ENCODE data around the gene LSAMP.

The LSAMP gene

DNA sequence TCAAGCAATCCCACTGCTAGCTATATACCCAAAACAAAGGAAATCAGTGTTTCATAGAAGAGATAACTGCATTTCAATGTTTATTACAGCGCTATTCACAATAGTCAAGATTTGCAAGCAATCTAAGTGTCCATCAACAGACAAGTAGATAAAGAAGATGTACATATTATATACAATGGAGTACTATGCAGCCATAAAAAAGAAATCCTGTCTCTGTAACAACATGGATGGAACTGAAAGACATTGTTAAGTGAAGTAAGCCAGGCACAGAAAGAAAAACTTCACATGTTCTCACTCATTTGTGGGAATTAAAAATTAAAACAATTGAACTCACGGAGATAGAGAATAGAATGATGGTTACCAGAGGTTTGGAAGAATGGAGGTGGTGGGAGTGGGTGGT is 89.2 kb downstream of the LSAMP start:
- no peak for DNase-seq (ENCODE audit: low read depth in 1 of 2, low spot score in 1 of 2)

DNA sequence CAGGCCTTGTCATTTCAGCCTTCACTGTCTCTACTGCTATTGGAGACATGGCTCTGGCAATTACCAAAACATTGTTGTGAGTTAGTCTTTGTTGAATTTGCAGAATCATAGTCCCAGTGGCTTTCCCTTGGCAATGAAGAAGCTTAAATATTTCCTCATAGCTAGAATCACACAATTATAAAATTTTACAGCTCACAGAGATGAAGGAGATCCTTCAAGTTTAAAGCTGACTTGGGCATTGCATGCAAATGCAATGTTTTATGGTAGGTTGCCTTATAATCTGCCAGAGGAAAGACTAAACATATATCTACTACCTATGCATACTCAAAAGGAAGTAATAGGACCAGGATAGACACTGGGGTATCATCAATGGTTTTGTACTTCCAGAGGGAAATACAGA is 90.9 kb downstream of the LSAMP start:
- DNase-seq (ENCODE audit: low read depth in 1 of 2, low spot score in 1 of 2), result no peak

DNA sequence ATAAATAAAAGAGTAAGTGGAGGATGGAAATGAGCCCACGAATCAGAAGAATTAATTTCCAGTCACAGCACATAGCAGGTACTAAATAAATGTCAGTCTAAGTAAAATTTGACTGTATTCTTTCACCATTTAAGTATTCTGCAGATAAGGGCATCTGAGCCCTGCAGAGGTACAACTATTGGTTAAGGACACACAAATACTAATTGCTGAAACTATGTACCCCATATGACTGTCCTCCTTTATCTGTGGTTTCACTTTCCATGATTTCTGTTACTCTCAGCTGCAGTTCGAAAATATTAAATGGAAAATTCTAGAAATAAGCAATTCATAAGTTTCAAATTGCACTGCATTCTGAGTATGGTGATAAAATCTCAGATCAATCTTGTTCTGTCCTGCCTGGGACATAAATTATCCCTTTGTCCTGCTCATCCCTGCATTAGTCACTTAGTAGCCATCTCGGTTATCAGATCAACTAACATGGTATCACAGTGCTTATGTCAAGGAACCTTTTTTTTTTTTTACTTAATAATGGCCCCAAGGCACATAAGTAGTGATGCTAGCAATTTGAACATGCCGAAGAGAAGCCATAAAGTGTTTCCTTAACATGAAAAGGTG is 95.1 kb downstream of the LSAMP start:
- DNase-seq (ENCODE audit: low read depth in 1 of 2, low spot score in 1 of 2), result no peak

DNA sequence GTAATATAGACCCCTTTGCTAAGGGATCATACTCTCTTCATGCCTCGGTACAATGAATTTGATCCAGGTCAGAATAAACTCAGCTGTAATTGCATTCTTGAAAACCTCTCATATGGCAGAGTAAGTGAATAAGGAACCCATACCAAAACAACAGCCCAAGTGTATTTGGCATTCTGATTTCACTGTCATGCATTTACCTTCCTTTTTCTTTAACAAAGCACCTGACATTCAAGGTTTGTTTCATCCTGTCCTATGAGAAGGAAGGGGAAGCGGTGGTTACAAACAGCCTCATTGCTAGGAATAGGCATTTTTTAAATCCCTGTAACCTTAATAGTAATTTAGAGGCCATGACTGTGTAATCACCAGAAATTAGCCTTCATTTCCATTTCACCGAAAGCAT is 97.1 kb downstream of the LSAMP start:
- no peak for DNase-seq (ENCODE audit: low read depth in 1 of 2, low spot score in 1 of 2)

DNA sequence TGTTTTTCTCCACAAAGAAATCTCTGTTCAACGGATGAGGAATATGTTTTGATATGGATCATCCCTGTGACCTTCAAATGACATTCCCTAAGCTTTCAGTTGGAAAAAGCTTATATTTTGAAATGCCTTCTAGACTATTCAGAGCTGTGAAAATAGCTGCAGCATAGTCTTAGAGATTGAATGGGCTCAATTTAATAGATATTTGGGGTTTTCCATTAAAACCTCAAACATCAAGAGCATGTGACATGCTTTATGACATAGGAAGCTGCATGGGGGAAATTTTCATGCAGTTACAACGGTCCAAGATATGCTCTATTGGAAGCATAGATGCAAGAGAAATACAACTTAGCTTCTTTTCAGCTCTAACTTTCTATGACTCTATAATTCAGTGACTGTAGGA is 102.8 kb downstream of the LSAMP start:
- DNase-seq (ENCODE audit: low read depth in 1 of 2, low spot score in 1 of 2), result no peak

DNA sequence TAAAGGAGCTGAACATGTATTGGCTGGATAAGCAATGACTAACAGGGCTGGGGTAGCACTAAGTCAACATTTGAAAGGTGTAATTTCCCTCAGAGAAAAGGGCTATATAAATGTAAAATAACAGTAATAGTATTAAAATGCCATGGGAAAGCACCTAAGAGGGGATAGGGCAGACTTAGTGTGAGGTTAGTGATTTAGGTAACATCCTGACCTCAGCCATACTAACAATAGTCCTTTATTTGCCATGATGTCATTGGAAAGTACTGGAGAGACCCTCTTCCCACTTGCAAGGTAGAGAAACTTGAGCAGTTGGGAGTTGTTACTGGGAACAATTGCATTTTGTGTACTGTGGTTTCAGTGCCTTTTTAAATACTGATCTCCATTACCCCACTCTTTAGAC is 103.4 kb downstream of the LSAMP start:
- no peak for DNase-seq (ENCODE audit: low read depth in 1 of 2, low spot score in 1 of 2)

DNA sequence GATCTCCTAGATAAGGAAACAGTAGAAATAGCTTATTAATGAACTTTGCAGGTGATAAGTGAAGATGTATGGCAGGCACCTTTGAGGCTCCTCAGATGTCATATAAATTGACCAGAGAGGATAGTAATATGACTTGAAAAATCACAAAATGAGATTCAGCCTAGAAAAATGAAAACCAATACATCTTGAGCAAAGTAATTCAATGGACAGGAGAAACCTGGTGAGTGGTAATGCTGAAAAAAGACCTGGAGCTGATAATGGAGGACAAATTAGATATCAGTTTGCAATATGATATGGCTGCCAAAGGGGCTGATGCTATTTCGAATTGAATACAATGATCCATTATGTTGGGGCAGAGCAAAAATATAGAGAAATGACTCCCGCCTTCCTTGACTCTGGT is 103.9 kb downstream of the LSAMP start:
- no peak for DNase-seq (ENCODE audit: low read depth in 1 of 2, low spot score in 1 of 2)

DNA sequence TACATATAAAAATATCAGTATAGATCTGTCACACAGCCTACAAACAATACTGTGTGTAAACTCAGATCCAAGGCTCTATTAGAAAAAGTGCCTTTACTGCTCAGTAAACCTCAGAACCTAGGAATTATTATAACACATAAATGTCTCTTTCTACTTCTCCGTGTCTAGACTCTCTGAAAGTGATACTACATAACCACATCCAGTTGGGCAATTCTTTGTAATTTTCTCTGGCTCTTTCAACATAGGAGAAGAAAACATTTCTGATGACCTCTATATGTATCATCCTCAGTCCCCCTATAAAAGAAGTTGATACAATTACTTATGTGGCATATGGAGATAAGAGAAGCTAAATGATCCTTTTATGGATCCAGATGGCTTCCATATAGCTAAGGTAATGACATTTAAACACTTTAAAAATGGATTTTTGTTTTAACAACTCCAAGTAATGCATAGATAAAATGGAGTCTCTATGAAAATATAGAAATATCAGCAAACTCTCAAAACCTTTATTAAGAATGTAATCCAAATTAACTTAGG is 104.5 kb downstream of the LSAMP start:
- no peak for DNase-seq (ENCODE audit: low read depth in 1 of 2, low spot score in 1 of 2)

DNA sequence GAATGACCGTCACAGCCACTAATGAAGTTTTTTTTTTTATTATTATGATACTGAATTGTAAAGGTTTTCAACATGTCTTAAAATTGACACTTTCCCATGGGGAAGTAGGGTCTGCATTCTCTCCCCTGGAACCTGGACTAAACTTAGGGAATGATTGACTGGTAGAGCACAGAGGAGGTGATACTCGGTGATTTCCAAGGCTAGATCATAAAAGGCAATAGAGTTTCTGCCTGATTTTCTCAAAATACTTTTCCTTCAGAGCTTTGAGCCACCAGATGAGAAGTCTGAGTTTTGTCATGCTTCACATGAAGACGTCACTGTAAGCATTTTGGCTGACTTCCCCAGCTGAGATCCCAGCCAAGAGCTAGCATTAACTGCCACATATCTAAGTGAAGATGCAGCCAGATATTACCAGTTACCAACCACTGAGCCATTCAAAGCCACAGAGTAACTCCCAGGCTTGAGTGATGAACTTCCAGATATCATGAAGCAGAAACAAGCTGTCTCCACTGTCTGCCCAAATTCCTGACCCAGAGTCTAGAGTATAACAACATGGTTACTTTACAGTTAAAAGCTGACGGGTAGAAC is 105.8 kb downstream of the LSAMP start:
- no peak for DNase-seq (ENCODE audit: low read depth in 1 of 2, low spot score in 1 of 2)

DNA sequence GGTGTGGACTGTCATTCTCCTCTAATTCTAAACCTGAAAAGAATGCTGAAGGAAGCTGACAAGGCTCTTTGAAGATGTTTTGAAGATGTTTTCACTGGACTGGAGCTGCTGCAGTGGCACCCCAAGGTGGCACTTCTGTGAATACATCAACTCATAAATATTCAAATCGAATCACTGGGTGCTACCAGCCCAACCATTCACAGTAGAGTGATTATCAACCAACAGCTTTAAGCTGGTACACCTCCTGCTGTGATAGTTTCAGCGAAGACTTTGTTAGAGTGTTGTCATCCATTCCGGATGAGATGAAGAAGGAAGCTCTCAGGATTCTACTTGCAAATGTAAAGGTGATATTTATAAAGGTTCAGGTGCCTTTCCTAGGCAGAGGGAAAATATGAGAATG is 106.6 kb downstream of the LSAMP start:
- no peak for DNase-seq (ENCODE audit: low read depth in 1 of 2, low spot score in 1 of 2)

DNA sequence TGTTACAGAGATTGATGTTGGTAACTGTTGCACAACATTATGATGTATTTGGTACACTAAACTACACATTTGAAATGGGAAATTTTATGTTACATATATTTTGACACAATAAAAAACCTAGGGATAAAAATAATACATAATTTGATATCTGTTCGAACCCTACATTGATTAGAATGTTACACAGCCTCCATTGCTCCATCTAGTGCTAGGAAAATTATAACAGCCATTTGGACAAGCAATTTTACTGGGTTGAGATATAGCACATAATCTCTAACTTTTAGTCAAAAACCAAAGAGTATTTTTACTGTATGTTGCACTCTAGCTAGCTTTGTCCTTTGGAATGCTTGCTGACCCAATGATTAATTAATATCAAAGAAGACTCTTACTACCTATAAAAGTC is 108.1 kb downstream of the LSAMP start:
- DNase-seq (ENCODE audit: low read depth in 1 of 2, low spot score in 1 of 2), result no peak

DNA sequence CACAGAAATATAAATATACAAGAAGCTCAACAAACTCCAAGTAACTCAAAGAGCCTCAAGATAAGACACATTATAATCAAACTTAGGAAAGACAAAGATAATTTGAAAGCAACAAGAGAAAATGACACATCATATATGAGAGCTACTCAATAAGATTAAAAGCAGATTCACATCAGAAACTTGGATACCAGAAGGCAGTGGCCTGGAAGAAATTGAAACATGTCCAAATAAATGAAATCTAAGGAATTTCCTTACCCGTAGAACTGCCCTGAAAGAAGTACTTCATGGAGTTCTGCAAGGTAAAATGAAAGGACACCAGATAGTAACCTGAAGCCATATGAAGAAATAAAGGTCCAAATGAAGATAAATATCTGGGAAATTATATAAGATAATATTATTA is 113.9 kb downstream of the LSAMP start:
- no peak for DNase-seq (ENCODE audit: low read depth in 1 of 2, low spot score in 1 of 2)

DNA sequence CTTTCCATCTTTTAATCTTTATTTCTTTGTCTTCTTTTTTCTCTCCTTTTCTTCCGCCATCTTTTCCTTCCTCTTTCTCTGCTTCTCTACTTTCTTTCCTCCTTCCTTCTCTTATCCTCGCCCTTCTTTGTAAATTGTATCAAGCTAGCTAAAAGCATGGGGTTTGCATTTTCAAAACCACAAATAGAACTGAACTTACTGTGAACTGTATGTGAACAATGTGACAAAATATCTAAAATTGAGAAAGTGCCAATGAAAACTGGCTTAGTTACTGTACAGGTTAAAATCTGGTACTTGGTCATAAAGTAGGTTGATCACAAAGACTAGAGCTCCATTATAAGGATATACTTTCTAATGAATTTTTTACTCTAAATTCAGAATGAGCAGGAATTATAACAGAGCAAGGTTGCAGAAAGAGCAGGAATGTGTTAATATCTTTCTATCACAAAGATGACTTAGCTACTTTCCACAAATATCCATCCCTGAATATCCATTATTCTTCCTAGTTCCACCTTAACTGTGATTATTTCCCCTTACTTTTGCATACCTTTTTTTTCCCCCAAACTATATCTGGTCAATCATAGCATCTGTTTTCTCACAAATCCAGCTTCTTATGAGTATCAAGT is 122.4 kb downstream of the LSAMP start:
- DNase-seq (ENCODE audit: low read depth in 1 of 2, low spot score in 1 of 2), result no peak

DNA sequence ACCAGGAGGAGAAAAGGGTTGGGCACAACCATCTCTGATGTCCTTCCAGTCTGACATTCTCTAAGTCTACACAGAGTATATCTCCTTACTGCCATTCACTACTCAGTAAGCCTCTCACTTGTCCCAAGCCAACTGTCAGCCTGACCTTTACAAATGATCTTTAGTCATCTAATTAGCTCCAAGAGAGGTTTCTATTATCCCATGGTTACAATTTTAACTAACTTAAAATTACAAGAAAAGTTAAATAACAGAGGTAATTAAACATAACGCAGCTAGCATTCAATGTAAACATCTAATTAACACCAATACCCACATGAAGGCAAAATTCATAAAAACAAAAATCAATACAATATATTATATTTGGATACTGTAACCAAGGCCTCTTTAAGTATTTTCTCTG is 126.9 kb downstream of the LSAMP start:
- no peak for DNase-seq (ENCODE audit: low read depth in 1 of 2, low spot score in 1 of 2)

DNA sequence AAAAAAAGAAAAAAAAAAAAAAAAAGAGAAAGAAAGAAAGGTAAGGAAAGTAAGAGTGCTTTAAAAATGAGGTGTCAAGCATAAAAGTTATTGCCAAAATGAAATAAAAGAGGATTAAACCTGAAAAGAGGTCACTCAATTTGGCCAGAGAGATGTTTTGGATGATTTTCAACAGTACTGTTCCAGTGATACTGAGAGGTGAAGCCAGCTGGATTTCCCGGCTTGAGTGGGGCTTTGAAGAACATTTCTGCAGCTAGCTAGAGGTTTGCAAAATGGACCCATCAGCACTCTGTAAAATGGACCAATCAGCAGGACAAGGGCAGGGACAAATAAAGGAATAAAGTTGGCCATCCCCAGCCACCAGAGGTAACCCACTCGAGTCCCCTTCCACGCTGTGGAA is 128.5 kb downstream of the LSAMP start:
- DNase-seq (ENCODE audit: low read depth in 1 of 2, low spot score in 1 of 2), result no peak

DNA sequence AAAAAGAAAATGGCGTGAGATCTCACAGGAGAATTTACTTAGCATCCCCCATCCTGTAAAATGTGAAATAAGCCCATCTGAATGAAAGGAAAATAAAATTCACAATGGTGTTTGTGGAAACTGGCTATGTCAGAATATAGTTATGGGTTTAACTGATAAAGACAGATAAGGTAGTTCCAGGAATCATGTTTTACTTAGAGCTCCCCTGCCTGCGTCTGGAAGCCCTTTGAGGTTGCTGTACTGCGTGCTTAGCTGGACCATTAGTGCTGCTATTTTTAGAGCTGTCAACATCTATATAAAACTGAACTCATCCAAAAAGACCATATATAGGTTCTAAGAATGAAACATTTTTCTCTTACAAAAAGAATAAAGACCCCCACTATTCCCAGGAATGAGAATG is 130.8 kb downstream of the LSAMP start:
- DNase-seq (ENCODE audit: low read depth in 1 of 2, low spot score in 1 of 2), result no peak

DNA sequence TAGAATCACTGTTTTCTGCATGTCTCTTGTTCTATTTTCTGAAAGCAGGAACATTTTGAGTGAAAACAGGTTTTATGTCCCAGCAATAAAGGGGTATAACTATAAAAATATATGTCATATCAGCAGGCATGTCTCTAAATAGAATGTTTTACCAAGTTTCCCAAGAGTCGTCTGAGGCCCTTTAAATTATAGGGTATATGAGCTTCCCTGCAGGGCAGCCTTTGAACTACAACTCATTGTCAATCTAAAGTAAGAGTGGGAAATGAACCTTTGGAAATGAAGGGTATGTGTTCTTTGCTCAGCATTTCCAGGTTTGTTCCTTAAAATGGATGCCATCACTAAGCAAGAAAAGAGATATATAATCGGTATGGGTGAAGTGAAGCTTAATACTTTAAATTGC is 138.6 kb downstream of the LSAMP start:
- no peak for DNase-seq (ENCODE audit: low read depth in 1 of 2, low spot score in 1 of 2)

DNA sequence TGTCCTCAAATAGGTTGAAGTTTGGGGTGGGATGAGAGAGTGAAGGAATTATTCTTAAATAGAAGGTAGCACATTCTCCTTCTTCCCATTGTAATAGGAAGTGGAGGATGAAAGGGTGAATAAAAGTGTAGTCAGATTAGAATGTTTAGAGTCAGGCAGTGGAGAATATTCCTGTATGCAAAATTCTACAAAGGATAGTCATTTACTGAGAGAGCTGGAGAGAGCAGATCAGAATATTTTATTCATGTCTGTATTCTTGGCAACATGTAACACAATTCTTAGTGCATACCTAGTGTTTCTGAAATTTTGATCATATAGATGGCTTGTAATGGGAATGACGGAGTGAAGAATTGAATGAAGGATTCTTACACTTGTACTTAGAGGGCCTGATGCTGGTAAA is 139.1 kb downstream of the LSAMP start:
- DNase-seq (ENCODE audit: low read depth in 1 of 2, low spot score in 1 of 2), result no peak

DNA sequence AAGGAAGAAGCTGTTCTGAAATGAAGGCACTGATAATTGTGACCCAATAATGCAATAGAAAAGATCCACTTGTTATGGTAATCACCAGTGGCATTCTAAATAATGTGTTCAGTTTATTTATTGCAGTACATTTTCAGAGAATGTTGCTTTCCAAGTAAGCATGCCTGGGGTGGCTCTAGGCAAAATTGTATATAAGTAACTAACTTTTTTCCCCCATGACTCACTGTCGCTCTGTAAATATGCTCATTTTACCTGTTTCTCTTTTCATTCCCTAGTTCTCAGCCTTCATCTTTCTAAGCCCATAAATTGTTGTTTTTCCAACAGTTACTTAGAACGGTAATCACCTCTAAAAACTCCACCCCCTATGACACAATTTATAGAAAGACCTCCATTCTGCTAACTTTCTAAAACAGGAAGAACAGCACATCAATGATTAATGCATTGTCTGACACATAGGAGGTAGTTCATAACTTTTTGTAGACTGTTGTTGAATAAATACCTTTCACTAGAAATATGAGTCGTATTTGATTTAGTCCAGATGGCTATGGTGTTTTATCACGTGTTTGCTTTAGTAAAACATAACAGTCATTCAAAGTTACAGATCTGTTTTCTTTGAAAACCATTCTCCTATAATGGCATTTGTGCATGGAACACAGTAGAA is 143.1 kb downstream of the LSAMP start:
- no peak for DNase-seq (ENCODE audit: low read depth in 1 of 2, low spot score in 1 of 2)

DNA sequence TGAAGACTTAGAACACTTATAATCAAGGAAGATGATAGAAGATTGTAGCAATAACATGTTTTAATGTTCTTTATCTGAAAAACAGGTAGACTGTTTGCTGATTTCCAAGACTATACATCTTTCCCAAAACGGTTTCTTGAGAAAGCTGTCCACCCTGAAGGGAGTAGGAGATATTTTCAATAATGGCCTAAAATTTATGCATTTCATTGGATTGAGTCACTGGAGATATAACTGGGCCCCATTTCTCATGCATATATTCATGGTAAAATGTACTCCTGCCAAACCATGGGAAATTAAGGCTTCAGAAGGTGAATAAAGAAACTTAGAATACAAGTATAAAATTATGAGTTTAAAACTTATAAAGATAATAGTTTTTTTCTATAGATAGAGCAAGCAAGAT is 143.9 kb downstream of the LSAMP start:
- DNase-seq (ENCODE audit: low read depth in 1 of 2, low spot score in 1 of 2), result no peak

DNA sequence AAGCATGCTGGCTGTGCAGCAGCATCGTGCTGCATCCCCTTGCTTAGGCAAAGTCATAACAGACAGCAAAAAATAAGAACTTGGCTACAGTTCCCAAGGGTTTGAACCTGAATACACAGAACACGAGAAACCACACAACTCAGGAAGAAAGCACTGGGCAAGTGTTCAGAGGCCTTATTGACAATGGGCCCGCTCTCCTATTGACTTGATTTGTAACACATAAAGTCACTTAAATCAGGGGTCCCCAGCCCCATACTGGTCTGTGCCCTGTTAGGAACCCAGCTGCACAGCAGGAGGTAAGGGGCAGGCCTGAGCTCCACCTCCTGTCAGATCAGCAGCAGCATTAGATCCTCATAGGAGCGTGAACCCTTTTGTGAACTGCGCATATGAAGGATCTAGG is 145.1 kb downstream of the LSAMP start:
- no peak for DNase-seq (ENCODE audit: low read depth in 1 of 2, low spot score in 1 of 2)

DNA sequence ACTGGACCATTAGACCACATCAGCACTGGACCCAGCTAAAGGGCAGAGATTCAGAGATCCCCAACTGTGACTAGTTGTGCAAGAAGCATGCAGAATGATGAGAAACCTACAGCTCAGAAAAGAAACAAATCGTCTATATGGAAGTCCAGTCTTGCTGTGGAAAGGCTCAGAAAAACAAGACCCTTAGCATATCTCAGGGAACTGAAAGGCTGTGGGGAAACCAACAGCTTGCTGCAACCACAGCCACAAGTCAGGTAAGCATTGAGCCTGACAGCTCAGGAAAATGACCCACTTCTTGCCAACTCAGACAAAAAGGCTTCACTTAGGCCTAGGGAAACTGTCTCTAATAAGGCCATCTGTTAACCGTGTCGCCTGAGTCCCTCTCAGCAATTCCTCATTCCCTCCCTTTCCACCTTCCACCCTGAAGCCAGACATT is 145.6 kb downstream of the LSAMP start:
- DNase-seq (ENCODE audit: low read depth in 1 of 2, low spot score in 1 of 2), result no peak
